GM21360 (cell line): Measurements from ENCODE around the gene EPHA2.
"Not testable (repeated sequence)": the region's sequence is repeated elsewhere in the genome, so short reads cannot be mapped to it uniquely, and the experiment has no call there.

Source experiments
- ATAC-seq: cut with Tn5 transposase; IDR thresholded peaks from one replicate; pipeline ENCODE4 v1.9.1; 2021; ENCODE audit warnings: mild to moderate bottlenecking, moderate library complexity; ENCODE audit not compliant: unreplicated experiment

The EPHA2 gene

DNA sequence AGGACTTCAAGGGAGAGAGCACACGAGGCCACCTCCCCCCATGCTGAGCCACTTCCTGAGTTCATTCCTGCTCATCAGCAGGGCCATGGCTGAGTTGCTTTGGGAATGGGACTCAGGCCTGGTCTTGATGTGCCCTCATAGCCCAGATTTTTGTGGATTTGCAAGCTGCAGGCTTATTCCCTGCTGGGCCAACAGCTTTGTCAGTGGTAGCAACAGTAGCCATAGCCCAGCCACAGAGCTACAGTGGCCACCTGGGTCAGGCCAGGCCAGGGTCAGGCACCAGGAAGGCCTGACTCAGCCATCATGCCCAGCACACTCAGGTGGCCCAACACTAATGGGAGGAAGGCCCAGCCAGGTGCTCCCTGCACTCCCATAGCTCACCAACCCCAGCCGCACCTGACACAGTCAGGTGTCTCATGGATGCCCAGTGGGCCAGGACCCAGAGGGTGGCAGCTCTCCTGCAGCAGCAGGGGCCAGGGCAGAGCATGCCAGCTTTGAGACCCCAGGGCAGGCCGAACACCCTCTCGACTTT lies 33.5 kb downstream of the EPHA2 start:
- no peak for ATAC-seq

DNA sequence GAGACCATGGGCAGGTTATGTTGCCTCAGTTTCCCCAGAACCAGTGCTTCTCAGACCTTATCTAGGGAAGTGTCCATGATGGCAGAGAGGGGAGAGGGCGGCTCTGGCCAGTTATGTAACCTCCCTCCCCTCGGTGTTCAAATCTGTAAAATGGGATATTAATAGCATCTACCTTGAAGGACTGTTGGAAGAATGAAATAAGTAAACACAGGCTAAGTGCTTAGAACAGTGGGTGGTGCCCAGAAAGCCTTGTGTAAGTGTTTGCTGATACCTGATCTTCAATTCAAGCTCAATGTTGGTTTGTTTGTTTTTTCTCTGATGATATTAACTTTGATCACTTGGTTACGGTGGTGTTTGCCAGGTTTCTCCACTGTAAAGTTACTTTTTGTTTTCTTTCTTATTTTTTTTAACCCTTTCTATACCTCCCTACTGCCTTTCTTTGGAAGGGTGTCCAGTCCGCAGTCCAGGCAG lies 34.9 kb downstream of the EPHA2 start:
- ATAC-seq, result no peak

DNA sequence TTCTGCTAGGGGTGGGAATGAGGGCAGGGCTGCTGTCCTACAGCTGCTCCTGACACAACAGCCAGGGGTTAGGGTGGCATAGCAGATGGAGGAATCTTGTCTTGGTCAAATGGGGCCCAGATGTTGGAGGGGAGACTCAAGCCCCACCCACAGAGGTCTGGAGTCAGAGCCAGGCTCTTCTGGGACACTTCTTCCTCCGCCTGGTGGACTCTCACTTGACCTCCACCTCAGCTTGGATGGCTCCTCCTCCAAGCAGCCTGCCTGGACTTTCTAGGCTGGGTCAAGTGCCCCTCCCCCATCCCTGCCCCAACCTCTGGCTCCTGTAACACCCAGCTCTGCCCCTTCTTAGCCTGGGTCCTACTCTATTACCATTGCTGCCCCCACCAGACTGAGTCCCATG lies 35.5 kb downstream of the EPHA2 start:
- no peak for ATAC-seq

DNA sequence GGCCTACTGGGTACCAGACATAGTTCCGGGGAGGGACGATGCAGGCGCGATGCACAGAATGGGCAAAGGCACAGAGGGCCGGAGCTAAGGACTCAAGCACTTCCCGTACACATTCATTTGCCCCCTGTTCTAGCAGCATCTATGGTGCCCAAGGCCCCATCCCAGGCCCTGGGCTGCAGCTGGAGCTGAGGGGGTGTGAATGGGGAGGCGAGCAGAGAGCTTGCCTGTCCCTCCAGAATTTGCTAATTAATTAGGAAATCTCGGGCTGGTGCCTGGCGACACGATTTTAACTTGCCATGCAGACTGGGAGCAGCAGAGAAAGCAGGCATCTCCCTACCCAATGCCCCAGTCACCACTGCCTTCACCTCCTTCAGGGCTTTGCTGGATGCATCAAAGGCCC lies 35.9 kb downstream of the EPHA2 start:
- ATAC-seq, result no peak

DNA sequence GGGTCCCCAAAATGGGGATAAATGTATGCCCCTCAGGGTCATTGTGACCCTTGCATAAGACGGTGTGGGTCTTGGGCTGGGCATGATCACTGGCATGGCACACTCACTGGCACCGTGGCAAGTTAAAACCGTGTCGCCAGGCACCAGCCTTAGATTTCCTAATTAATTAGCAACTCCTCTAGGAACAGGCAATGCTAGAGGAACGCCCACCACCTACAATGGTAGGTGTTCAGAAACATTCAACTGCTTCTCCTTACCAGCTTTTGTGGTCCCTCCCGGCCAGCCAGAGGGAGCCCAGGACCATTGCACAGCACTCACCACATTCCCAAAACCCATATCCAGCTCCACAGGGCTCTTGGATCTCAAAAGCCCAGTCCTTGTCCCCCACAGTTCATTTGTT lies 36.4 kb downstream of the EPHA2 start:
- no peak for ATAC-seq

DNA sequence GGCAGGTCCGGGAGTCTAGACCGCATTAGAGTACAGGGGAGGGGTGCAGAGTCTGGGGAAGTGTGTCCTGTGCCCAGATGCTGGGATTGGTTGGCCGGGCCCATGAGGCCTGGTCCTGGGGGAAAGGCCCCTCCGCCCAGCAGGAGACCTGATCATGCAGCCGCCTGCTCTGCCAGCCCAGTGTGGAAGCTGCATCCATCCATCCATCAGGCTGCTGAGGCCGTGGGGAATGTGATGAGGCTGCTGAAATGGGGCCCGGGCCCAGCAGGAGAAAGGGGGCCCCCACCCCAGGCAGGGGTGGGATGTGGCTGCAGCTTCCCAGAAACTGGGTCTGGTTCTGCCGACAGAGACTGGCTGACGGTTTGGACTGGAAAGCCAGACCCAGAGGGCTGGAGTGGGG lies 37.2 kb downstream of the EPHA2 start:
- ATAC-seq, result no peak

DNA sequence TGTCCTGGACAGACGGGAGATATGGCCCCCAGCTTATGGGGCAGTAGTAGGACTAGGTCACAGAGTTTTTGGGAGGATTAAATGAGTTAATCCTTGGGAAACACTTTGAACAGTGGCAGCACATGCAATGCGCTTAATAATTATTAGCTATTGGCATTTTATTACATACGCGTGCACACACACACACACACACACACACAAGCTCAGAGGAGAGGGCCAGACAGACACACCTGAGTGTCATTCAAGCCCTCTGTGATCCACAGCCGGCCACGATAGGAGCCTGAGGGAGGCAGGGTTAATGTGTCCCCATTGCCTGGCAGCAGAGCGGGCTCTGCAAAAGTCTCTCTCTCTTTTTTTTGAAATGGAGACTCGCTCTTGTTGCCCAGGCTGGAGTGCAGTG lies 37.9 kb downstream of the EPHA2 start:
- no peak for ATAC-seq

DNA sequence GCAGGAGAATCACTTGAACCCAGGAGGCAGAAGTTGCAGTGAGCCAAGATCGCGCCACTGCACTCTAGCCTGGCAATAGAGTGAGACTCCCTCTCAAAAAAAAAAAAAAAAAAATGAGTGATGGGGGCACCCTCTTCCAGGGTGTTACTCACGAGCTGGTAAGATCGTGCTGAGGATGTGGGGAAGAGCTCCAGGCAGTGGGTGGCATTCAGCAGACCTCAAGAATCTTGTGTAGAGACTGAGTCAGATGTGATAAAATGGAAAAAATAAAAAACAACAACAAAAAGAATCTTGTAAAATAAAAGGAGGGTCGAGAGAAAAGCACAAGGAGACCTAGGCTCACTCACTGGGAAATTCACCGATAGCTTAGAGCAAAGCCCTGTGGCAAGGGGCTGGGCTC lies 38.5 kb downstream of the EPHA2 start:
- no peak for ATAC-seq

DNA sequence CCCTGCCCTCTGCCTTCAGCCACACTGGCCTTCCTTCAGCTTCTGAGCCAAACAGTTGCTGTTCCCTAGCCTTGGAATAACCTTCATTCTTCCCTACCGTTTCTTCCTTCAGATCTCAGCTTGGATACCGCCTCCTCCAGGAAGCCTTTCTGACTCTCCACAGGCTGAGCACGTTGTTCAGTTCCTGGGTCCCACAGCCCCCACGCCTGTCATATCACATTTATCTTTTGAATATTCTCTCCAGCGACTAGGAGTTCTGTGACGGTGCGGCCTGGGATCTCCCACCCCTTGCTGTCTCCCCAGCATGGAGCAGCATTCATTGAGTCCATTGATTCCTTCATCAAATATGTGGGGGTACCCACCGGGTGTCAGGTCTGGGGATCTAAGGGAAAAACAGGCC lies 39.2 kb downstream of the EPHA2 start:
- ATAC-seq, result no peak

DNA sequence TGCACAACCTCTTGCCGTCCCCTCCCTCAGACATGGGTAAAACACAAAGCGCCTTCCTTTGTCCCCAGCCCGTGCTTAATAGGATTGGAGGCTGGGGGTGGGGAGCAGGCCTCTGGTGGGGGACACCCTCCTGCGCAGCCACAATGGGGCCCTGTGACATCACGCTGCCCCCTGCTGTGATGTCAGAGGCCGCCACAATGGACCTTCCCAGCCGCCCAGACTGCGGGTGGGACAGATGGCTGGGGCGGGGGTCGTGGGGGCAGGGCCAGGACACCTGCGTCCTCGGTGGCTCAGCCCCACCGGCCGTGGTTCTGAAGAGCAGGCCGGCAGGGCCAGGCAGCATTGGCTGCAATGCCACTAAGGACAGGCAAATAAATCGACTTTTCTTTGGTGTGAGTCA lies 39.9 kb downstream of the EPHA2 start:
- no peak for ATAC-seq

DNA sequence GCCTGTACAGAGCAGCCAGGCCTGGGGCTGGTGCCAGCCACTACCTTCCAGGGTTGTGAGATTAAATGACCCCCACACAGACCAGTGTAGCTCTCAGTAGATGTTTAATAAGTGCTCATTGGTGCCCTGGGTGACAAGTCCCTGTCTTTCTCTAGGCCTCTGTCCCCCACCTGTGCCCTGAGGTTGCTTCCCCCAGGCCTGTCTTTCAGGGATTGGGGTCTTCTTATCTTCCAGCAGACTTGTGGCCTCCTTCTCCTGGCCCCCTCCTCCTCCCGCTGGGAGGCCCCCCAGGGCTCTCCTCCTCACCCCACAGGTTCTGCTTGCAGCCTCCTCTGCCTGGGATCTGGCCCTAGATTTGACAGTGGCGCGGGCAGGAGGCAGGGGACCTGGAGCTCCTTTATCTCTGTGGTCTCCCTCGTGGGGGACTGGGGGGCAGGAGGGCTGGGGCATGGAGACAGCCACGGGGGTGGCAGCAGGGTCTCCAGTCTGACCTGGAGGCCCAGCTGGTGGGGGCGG lies 40.3 kb downstream of the EPHA2 start:
- no peak for ATAC-seq

DNA sequence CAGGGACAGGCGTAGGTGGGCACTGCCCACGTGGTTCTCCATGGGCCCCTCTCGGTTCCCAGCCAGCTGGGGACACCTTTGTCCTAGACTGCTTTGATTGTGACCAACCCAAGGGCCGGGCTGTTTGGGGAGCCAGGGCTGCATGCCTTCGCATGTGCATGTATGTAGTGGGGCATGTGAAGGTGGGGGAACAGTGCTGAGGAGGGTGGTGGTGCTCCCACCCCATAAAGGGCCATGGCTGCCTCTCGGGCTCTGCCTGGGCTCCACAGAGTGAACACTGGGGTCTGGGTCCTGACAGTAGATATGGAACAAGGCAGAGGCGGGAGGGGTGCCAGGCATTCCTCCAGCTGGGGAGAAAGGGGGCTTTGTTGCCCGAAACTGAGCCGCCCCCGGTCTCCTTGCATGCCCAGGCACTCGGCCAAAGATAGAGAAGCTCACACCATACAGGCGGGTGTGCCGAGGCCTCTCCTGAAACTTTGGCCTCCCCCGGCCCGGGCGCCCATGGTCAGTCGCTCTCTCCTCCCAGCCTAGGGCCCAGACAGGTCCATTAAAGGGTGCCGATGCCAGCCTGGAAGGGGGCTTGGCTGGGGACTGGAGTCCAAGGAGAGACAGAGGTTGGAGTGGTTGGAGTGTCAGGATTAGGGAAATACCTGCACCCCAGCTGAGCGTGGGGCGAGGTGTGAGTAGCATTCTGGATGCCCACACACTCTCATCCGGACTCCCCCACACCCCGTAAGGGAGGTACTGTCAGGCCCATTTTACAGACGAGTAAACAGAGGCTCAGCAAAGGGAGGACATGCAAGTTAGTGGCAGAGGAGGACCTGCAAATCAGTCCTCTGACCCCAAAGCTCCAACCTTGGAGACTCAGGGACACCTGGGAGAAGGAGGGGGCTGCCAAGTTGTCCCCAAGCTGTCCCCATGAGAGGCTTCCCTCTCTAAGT lies 41.1 kb downstream of the EPHA2 start:
- no peak for ATAC-seq

DNA sequence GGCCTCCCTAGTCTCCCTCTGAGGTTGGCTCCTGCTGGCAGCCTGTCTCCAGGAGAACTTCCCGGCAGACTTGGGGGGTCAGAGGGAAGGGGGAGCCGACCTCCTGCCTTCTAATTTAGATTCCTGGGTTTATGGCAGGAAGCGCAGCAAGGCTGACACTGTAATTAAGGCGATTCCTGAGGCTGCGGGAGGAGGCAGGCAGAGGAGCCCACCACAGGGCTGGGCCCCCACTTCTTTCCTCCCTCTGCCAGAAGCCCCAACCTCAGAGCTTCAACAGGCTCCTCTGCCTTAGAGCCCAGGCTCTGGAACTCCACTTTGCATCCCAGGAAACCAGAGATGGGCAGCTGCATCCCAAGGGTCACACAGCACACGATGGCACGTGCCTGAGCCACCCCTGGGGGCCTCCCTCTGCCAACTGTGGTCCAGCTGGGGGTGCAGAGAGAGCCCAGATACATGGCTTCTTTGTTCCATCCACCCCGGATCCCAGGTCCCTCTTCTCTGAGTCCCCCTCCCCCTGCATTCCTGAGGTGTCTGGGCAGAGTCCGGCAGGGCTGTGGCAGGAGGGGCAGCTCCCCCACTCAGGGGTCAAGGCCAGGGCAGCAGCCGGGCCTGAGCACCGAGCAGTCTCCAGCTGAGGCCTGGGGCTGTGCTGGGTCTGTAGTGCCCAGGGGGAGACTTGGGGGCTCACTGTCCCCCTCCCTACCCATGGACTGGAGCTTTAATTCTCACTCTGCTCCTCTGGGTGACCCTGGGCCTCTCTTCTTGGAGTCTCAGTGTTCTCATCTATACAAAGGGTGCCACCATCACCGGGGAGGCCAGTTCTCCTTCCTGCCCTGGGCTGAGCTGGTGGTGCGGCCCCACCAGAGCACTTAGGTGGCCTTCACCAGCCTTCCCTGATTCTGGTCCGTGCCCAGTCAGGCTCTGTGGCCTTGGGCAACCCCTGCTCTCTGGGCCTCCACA lies 43.0 kb downstream of the EPHA2 start:
- no peak for ATAC-seq

DNA sequence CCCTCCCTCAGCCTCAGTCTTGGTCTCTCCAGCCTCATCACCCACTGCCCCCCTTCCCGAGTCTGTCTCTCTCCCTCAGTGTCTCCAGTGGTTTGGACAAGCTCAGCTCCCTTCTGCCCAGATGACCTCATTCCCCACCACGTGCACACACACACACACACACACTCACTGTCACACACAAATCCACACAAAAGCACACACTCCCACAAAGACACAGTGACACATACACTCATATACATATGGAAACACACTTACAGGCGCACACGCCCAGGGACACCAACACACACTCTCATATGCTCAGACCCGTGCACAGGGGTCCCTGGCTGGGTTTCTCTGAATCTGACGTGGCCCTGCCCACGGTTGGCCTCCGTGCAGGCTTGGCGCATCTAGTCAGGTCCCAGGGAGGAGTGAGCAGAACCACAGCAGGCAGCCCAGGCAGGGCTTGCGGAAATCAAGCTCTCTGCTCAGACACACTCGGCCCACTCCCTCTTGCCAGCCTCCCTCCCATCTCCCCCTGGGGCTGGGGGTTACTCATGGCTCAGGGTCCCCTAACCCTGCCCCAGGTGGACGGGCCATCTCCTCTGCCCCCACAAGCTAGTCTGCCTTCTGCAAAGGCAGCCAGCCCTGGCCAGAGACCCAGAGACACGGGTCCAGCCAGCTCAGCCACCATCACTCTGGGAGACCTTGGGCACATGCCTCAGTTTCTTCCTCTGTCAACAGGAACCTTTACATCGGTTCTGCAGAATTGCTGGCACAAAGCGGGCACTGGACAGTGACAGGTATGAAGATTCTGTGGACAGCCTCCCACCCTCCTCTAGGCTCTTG lies 43.9 kb downstream of the EPHA2 start:
- ATAC-seq, result no peak

DNA sequence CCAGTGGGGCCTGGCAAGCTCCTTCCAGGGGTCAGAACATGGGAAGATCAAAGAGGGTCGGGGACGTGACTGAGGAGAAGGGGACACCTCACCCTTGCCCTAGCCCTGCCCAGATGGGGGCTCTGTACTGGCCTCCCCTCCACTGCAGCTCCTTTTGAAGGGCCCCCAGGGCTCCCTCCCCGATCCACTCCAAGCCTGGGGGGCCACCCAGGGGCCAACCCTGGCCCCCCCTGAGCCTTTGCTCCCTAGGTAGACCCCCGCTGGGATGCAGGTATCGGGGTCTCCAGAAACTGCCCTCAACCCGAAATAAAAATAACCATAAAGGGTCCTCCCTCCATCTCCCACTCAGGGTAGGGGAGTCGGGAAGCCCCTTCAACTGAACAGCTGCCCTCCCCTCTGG lies 45.0 kb downstream of the EPHA2 start:
- ATAC-seq, result no peak

DNA sequence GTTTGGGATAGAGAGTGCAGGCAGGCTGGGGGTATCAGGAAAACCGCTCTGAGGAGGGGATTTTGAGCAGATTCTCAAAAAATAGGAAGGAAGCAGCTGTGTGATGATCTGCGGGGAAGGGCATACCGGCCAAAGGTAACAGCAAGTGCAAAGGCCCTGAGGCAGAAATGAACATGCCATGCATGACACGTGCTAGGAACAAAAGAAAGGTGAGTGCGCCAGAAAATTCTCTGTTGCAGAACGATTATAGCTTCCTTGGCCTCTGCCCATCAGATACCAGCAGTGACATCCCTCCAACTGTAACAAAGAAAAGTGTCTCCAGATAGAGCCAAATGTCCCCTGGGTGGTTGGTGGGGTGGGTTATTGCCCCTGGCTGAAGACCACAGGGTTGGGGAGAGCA lies 45.4 kb downstream of the EPHA2 start:
- ATAC-seq, result no peak

DNA sequence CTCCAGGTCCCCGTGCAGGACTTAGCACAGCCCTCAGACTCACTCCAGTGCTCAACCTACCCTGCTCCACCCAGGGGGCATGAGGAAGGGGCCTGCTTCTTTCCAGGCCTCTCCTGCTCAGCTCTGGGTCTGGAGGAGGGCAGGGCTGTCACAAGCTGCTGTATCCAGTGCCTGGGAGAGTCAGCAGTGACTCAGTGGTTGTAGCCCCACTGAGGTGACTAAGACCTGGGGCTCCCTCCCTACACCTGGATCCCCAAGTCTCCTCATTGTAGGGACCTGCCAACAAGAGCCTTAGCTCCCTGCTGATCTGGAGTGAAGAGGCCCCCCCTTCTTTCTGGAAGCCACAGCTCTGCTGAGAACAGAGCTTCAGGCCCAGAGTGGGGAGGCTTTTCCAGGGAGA lies 46.3 kb downstream of the EPHA2 start:
- ATAC-seq, result no peak

DNA sequence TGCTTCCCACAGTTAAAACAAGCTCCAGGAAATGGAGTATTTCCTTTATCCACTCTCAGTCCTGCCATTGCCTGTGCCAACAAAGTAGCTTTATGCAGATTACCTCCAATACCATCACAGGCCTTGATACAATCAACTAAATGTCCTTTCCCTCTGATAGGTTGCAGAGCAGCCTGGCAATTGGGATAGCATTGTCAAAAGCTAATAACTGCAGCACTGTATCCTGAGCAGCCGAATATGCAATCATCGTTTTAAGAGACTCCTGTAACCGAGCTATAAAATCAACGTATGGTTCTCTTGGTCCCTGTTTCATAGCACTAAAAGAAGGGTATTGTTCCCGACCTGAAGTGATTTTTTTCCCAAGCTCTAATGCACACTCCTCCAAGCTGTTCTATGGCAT lies 48.8 kb downstream of the EPHA2 start:
- not testable (repeated sequence) for ATAC-seq

DNA sequence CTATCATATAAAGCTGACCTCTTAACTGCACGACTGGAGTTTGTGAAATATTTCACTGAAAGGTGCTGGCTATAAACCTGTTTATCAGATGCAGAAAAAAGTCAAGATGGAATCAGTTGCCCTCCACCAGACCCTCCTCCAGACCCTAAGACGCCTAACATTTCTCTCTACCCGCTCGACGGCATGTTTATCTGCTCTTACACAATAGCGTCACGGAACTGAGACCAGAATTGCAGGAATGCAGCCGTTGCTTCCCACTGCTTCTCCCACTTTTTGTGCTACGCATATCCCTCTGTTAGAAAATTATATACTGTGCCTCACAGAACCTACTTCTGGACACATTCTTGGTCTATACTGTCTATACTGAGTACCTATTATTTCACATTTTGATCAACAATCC lies 54.2 kb downstream of the EPHA2 start:
- ATAC-seq, result no peak

DNA sequence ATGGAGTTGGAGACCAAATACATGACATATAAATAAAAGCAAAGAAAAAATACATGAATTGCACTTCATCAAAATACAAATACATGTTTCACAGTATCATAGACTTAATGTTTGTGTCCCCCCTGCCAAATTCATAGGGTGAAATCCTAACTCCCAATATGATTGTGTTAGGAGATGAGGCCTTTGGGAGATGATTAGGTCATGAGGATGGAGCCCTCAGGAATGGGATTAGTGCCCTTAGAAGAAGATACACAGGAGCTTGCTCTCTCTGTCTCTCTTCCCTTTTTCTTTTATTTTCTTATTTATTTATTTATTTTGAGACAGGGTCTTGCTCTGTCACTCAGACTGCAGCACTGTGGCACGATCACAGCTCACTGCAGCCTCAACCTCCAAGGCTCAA lies 56.5 kb downstream of the EPHA2 start:
- no peak for ATAC-seq
